Renal pelvis (tissue), 12 donors: ENCODE measurements around the gene KRT37. TPM values are rescaled to one million over a fixed set of nuclear protein-coding genes. Genes with fewer than 3 reads are reported as not detected.

Source experiments
- DNase-seq: peaks from one replicate; pipeline ENCODE4 v3.0.0-alpha.2; 2013
- long read RNA-seq, 16 experiments: transcript quantifications; one replicate each; lab custom pipeline, GENCODE V29; 2026
- polyA plus RNA-seq, 3 donors: library from polyadenylated mRNA; unstranded; fragments of 120-200 nt; gene quantifications; one replicate each; pipeline ENCODE4 v1.2.1, GENCODE V29; 2013; ENCODE audit not compliant: insufficient read length in 3 of 3

The KRT37 gene
- not detected for polyA plus RNA-seq
- long read RNA-seq, donor 1, result 0 reads
- long read RNA-seq, donor 2, result 0 reads
- long read RNA-seq, donor 3, result 0 reads
- long read RNA-seq, donor 4, result 0 reads
- long read RNA-seq, donor 5, result 0 reads
- long read RNA-seq, donor 6, result 0 reads
- long read RNA-seq, donor 7, result 0 reads
- long read RNA-seq, donor 8, result 0 reads
- long read RNA-seq, donor 9, result 0 reads
- long read RNA-seq, donor 10, result 0 reads
- long read RNA-seq, donor 11, result 0 reads
- long read RNA-seq, donor 12, result 0 reads
- long read RNA-seq, donor 13, result 0 reads
- long read RNA-seq, donor 14, result 0 reads
- long read RNA-seq, donor 15, result 0 reads
- long read RNA-seq, donor 16, result 0 reads

- DNase-seq, result no peak
These were observed at the start of gene KRT37 for GRCh38 chr17:41424111-41424635. KRT37 (minus strand) TSS chr17:41424585; CDS start chr17:41424523, 62 bp downstream.

GRCh38 chr17:41468346-41468745, 44.0 kb upstream of the KRT37 start:
- no peak for DNase-seq

- no peak for DNase-seq
These were observed 43.2 kb upstream of the KRT37 start for GRCh38 chr17:41467561-41467960.

GRCh38 chr17:41466988-41467387, 42.6 kb upstream of the KRT37 start, which contains the start of gene KRT32:
KRT32 (minus strand) TSS chr17:41467386; CDS start chr17:41467325, 61 bp downstream.
- DNase-seq, result no peak

GRCh38 chr17:41464682-41465081, 40.3 kb upstream of the KRT37 start:
- no peak for DNase-seq

GRCh38 chr17:41464173-41464572, 39.8 kb upstream of the KRT37 start:
- no peak for DNase-seq

- DNase-seq, result no peak
These were observed 39.4 kb upstream of the KRT37 start for GRCh38 chr17:41463746-41464145.

- no peak for DNase-seq
These were observed 38.3 kb upstream of the KRT37 start for GRCh38 chr17:41462705-41463104.

GRCh38 chr17:41457676-41458075, 33.3 kb upstream of the KRT37 start:
- no peak for DNase-seq

GRCh38 chr17:41456204-41456603, 31.8 kb upstream of the KRT37 start:
- no peak for DNase-seq

GRCh38 chr17:41455236-41455635, 30.9 kb upstream of the KRT37 start:
- DNase-seq, result no peak

- DNase-seq, result no peak
These were observed 28.7 kb upstream of the KRT37 start for GRCh38 chr17:41453066-41453465.

GRCh38 chr17:41452281-41452680, 27.9 kb upstream of the KRT37 start:
- no peak for DNase-seq

GRCh38 chr17:41451154-41451728, 26.9 kb upstream of the KRT37 start:
- DNase-seq, result no peak

GRCh38 chr17:41449008-41449407, 24.6 kb upstream of the KRT37 start:
- DNase-seq, result no peak

- DNase-seq, result no peak
These were observed 24.1 kb upstream of the KRT37 start for GRCh38 chr17:41448506-41448905.

GRCh38 chr17:41446806-41447205, 22.4 kb upstream of the KRT37 start:
- DNase-seq, result no peak

- no peak for DNase-seq
These were observed 20.3 kb upstream of the KRT37 start for GRCh38 chr17:41444640-41445039.

GRCh38 chr17:41444186-41444585, 19.8 kb upstream of the KRT37 start:
- no peak for DNase-seq

- DNase-seq, result no peak
These were observed 18.4 kb upstream of the KRT37 start for GRCh38 chr17:41442739-41443138.

- no peak for DNase-seq
These were observed 16.2 kb upstream of the KRT37 start, which contains the start of gene KRT38 for GRCh38 chr17:41440531-41441033. KRT38 (minus strand) TSS chr17:41440983; CDS start chr17:41440921, 62 bp downstream.

- DNase-seq, result no peak
These were observed 15.0 kb upstream of the KRT37 start for GRCh38 chr17:41439375-41439774.

GRCh38 chr17:41437769-41438168, 13.4 kb upstream of the KRT37 start:
- no peak for DNase-seq
